Measurements from ENCODE around the gene C3. TPM values are rescaled to one million over a fixed set of nuclear protein-coding genes. Genes with fewer than 3 reads are reported as not detected.

The C3 gene
- total RNA-seq (2022; extraction: Qiagen RNA extraction), result 39.1 to 46.1 TPM (median 43.1 TPM) in 5 replicates

GRCh38 chr19:6720369-6721137, at the start of gene C3:
Gene C3, minus strand, starts transcription at chr19:6720650. Its CDS starts 61 bp downstream, at chr19:6720589.

GRCh38 chr19:6767357-6768235, 47.1 kb upstream of the C3 start, which contains the start of gene SH2D3A:
Gene SH2D3A, minus strand, starts transcription at chr19:6767435. Its CDS starts 3,687 bp downstream, at chr19:6763748.

GRCh38 chr19:6739390-6739882, 19.0 kb upstream of the C3 start, which contains the start of gene TRIP10:
Gene TRIP10, plus strand, starts transcription at chr19:6739680. Its CDS starts 82 bp downstream, at chr19:6739762.

GRCh38 chr19:6737284-6737872, 16.9 kb upstream of the C3 start, which contains the start of gene GPR108:
Gene GPR108, minus strand, starts transcription at chr19:6737580. Its CDS starts 4 bp downstream, at chr19:6737576.

Other genes with a start within 250 kb of the C3 start
- gene DENND1C, start 238.9 kb downstream of the C3 start, total RNA-seq (2022; extraction: Qiagen RNA extraction), result 0.07 to 0.28 TPM (median 0.22 TPM) in 5 replicates
- gene TUBB4A, start 218.3 kb downstream of the C3 start, total RNA-seq (2022; extraction: Qiagen RNA extraction), result 4.6 to 6.8 TPM (median 6.4 TPM) in 5 replicates
- 4.5 to 7.0 TPM (median 6.3 TPM) in 5 replicates for gene TNFSF9, start 189.6 kb downstream of the C3 start, total RNA-seq (2022; extraction: Qiagen RNA extraction)
- gene CD70, start 129.5 kb downstream of the C3 start, total RNA-seq (2022; extraction: Qiagen RNA extraction), result 13.2 to 28.7 TPM (median 26.0 TPM) in 5 replicates
- gene TNFSF14, start 50.5 kb downstream of the C3 start, total RNA-seq (2022; extraction: Qiagen RNA extraction), result 0.02 to 0.11 TPM (median 0.08 TPM) in 5 replicates
- 31.6 to 45.2 TPM (median 41.4 TPM) in 5 replicates for gene GPR108, start 16.9 kb upstream of the C3 start, total RNA-seq (2022; extraction: Qiagen RNA extraction)
- gene TRIP10, start 19.0 kb upstream of the C3 start, total RNA-seq (2022; extraction: Qiagen RNA extraction), result 59.6 to 74.6 TPM (median 68.6 TPM) in 5 replicates
- 12.2 to 17.1 TPM (median 15.4 TPM) in 5 replicates for gene SH2D3A, start 46.8 kb upstream of the C3 start, total RNA-seq (2022; extraction: Qiagen RNA extraction)
- 6.3 to 8.9 TPM (median 6.8 TPM) in 5 replicates for gene VAV1, start 52.1 kb upstream of the C3 start, total RNA-seq (2022; extraction: Qiagen RNA extraction)
- 4.6 to 6.6 TPM (median 5.1 TPM) in 5 replicates for gene ADGRE1, start 166.9 kb upstream of the C3 start, total RNA-seq (2022; extraction: Qiagen RNA extraction)